Measurements from ENCODE around the gene UGT1A7. TPM values are rescaled to one million over a fixed set of nuclear protein-coding genes. Genes with fewer than 3 reads are reported as not detected.
"Not testable (repeated sequence)": the region's sequence is repeated elsewhere in the genome, so short reads cannot be mapped to it uniquely, and the experiment has no call there.

Gene UGT1A7
- total and polyA plus RNA-seq, 2 experiments from 2014 or later, result not detected

GRCh38 chr2:233746475-233747282 lies 65.0 kb downstream of the UGT1A7 start:
- Histone ChIP-seq H3K4me2 (ENCODE audit: unreplicated experiment) (no peak overlapping the region), H3K27ac (no peak overlapping the region), H4K20me1 (ENCODE audit: insufficient read depth) (no peaks in the 10 kb centered on the region), H3K36me3 (ENCODE audit: low read depth) (no peaks in the 10 kb centered on the region), H3K79me2 (ENCODE audit: insufficient read depth) (no peaks in the 10 kb centered on the region), H3K27me3 (replicated peaks; ENCODE audit: insufficient read depth) (no peaks in the 10 kb centered on the region; the same call in 1 of the 2 replicates), H3K4me1 (ENCODE audit: insufficient read depth) (no peaks in the 10 kb centered on the region), H3K9ac (no peak overlapping the region), H3K9me2 (ENCODE audit: insufficient read depth) (no peaks in the 10 kb centered on the region), H2AFZ (no peak overlapping the region), H3F3A (ENCODE audit: insufficient read depth) (no peaks in the 10 kb centered on the region), H3K4me3 (no peak overlapping the region), H3K9me3 (ENCODE audit: low read depth) (no peaks in the 10 kb centered on the region)
- in situ Hi-C loops (cut with MboI), result no loop called here
- WGBS, 2 experiments (ENCODE audit: low coverage in 1 of 2, low lambda C conversion rate in 2 of 2, missing lambda C conversion rate in 2 of 2), result 41 to 44% methylated on average over 10 of the region's 10 CpGs
- TF ChIP-seq EZH2phosphoT487 (IDR thresholded peaks at IDR 0.05; ENCODE audit: insufficient read depth, low read depth), result no peak
- no peak for TF ChIP-seq EZH2 (IDR thresholded peaks at IDR 0.05; ENCODE audit: insufficient read depth, poor library complexity, severe bottlenecking)
- no peak for DNase-seq

GRCh38 chr2:233747283-233747544 lies 65.5 kb downstream of the UGT1A7 start:
- Histone ChIP-seq H3K4me2 (ENCODE audit: unreplicated experiment) (no peak overlapping the region), H3K4me1 (ENCODE audit: insufficient read depth) (no peaks in the 10 kb centered on the region), H3K79me2 (ENCODE audit: insufficient read depth) (no peaks in the 10 kb centered on the region), H3K36me3 (ENCODE audit: low read depth) (no peaks in the 10 kb centered on the region), H3K9me3 (ENCODE audit: low read depth) (no peaks in the 10 kb centered on the region), H2AFZ (no peak overlapping the region), H3K27ac (no peak overlapping the region), H3F3A (ENCODE audit: insufficient read depth) (no peaks in the 10 kb centered on the region), H3K9ac (no peak overlapping the region), H3K9me2 (ENCODE audit: insufficient read depth) (no peaks in the 10 kb centered on the region), H4K20me1 (ENCODE audit: insufficient read depth) (no peaks in the 10 kb centered on the region), H3K27me3 (replicated peaks; ENCODE audit: insufficient read depth) (no peaks in the 10 kb centered on the region; the same call in 1 of the 2 replicates), H3K4me3 (no peak overlapping the region)
- no peak for TF ChIP-seq EZH2phosphoT487 (IDR thresholded peaks at IDR 0.05; ENCODE audit: insufficient read depth, low read depth)
- no peak for TF ChIP-seq EZH2 (IDR thresholded peaks at IDR 0.05; ENCODE audit: insufficient read depth, poor library complexity, severe bottlenecking)
- 60 to 61% methylated on average over 6 of the region's 6 CpGs for WGBS, 2 experiments (ENCODE audit: low coverage in 1 of 2, low lambda C conversion rate in 2 of 2, missing lambda C conversion rate in 2 of 2)
- no peak for DNase-seq
- in situ Hi-C loops (cut with MboI), result no loop called here

GRCh38 chr2:233750689-233751088 lies 69.0 kb downstream of the UGT1A7 start:
- H3K9ac ChIP-seq; H3K79me2 ChIP-seq (ENCODE audit: insufficient read depth); H3K36me3 ChIP-seq (ENCODE audit: low read depth); H2AFZ ChIP-seq; H3K4me2 ChIP-seq (ENCODE audit: unreplicated experiment); H3K9me3 ChIP-seq (ENCODE audit: low read depth); H3K27ac ChIP-seq; H3F3A ChIP-seq (ENCODE audit: insufficient read depth); H3K9me2 ChIP-seq (ENCODE audit: insufficient read depth); H3K27me3 ChIP-seq (replicated peaks; ENCODE audit: insufficient read depth); DNase-seq; H4K20me1 ChIP-seq (ENCODE audit: insufficient read depth); H3K4me3 ChIP-seq; H3K4me1 ChIP-seq (ENCODE audit: insufficient read depth); in situ Hi-C loops (cut with MboI): not testable (repeated sequence)
- WGBS, 2 experiments (ENCODE audit: low coverage in 1 of 2, low lambda C conversion rate in 2 of 2, missing lambda C conversion rate in 2 of 2), result 6 to 13% methylated on average over 2 of the region's 2 CpGs

GRCh38 chr2:233751212-233752009 lies 69.7 kb downstream of the UGT1A7 start:
- H3K9me3 ChIP-seq (ENCODE audit: low read depth); H4K20me1 ChIP-seq (ENCODE audit: insufficient read depth); H3K4me1 ChIP-seq (ENCODE audit: insufficient read depth); H3K27me3 ChIP-seq (replicated peaks; ENCODE audit: insufficient read depth); H3K9me2 ChIP-seq (ENCODE audit: insufficient read depth); H3F3A ChIP-seq (ENCODE audit: insufficient read depth); DNase-seq; H3K4me2 ChIP-seq (ENCODE audit: unreplicated experiment); H3K79me2 ChIP-seq (ENCODE audit: insufficient read depth); H3K27ac ChIP-seq; H2AFZ ChIP-seq; H3K4me3 ChIP-seq; H3K9ac ChIP-seq; in situ Hi-C loops (cut with MboI); H3K36me3 ChIP-seq (ENCODE audit: low read depth): not testable (repeated sequence)
- WGBS, 2 experiments (ENCODE audit: low coverage in 1 of 2, low lambda C conversion rate in 2 of 2, missing lambda C conversion rate in 2 of 2), result 18 to 21% methylated on average over 2 of the region's 2 CpGs
